HG02623 (cell line): ENCODE results near the gene PITPNM2.

Experiments used
- ATAC-seq: cut with Tn5 transposase; IDR thresholded peaks from one replicate; pipeline ENCODE4 v1.9.1; 2021; ENCODE audit warnings: moderate library complexity; ENCODE audit not compliant: unreplicated experiment

PITPNM2 gene

GRCh38 chr12:123145211-123145610 lies 5.7 kb downstream of the PITPNM2 start:
- ATAC-seq = no peak

DNA sequence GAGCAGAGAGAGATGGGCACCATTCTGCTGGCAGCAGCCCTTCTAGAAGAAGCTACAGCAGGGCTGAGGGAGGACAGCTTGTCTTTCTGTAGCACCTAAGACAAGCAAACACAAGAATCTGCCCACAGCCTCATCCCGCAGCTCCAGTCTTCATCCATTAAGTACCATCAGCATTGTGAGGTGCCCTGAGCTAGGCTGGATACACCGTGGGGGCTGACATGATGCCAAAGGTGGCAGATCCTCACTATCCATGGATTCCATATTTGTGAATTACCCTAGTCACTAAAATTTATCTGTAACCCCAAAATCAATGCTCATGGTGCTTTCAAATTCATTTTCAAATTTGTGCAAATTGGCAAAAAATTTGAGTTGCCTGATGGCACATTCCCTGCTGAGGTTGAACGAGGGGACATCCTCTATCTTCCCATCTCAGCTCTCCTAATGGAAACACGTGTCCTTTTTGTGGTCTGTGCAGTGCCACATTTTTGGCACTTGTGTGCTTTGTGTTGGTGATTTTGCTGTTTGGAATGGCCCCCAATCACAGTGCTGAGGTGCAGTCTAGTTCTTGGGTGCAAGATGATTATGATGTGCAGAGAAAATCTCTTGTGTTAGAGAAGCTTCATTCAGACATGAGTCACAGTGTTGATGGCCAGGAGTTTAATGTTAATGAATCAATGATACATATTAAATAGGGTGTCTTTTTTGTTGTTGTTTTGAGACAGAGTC lies 7.0 kb downstream of the PITPNM2 start:
- ATAC-seq = no peak

DNA sequence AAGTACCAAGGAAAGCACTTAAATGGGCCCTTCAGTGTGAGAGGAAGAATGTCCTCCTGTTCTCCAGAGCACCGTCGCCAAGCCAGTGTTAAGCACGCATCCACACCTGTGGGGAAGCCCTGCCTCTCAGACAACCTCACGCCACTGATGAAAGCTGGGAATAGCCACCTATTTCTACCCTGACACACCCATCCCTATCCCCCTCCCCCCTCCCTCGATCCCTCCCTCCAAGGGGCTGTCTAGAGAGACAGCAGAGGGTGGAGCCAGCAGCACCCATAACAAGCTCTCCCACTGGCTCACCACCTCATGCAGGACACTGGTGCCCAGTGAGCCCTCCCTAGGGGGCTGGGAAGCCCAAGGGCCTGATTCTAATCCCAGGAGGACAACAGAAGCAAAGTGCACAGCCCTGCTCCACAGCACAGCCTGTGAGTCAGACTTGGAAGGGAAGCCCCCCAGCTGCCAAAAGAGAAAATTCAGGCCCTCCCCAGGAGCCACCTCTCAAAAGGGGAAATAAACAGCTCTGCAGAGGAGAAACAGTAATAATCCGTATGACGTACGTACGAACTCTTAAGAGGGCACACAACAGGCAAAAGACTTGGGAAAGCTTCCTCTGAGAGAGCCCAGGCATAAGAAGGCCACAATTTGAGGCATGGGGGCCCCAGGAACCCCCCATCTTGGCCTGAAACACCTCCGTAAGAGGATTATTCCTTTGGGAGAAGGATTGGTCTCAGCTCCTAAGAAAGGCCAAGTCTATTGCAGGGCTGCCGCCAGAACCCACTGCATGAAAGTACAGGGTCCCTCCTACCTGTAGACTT lies 7.8 kb downstream of the PITPNM2 start:
- no peak for ATAC-seq

- ATAC-seq = no peak
Observed at GRCh38 chr12:123142518-123142840, 8.4 kb downstream of the PITPNM2 start.

- ATAC-seq = no peak
Observed at GRCh38 chr12:123141615-123142517, 9.0 kb downstream of the PITPNM2 start.

DNA sequence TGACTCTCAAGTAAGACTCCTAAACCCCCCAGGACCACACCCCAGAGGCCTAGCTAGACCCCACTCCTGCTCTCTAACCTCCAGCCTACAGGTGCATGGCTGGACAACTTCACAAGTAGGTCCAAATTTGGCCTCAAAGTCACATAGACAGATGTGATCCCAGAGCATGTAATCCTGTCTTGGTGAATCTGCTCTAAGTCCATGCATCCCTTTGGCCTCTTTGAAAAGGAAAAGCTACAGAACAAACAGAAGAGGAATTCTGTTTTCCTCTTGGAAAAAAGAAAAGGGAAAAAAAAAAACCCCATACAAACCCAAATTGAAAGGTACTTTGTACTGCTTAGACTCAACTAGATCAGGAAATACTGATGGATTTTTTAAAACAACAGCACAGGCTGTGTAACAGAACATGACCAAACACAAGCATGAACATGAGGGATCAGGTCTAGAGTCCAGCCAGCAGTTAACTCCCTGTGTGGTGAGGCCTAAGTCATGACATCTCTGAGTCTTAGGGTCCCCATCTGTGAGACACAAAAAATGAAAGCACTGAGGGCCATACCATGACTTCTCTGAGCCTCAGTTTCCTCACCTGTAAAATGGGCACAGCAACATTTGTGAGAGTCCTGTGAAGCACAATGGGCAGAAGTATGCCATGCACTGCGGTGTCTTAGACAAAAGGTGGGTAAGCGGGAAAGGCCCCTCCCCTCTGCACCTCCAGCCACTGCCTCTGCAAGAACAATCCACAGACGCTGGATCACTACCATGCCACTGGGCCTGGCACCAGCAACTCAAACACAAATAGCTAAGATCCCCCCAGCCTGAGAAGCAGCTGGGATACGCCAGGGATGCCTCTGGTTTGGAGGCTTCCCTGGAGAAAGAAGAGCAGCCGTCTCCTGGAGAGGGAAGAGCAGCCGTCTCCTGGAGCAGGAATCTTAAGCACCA lies 9.9 kb downstream of the PITPNM2 start:
- ATAC-seq = no peak

GRCh38 chr12:123139926-123140675 lies 10.8 kb downstream of the PITPNM2 start:
- ATAC-seq = no peak

GRCh38 chr12:123135688-123136087 lies 15.2 kb downstream of the PITPNM2 start:
- ATAC-seq = no peak

- no peak for ATAC-seq
Observed at GRCh38 chr12:123134826-123135225, 16.1 kb downstream of the PITPNM2 start.

- ATAC-seq = no peak
Observed at GRCh38 chr12:123134271-123134671, 16.6 kb downstream of the PITPNM2 start.

DNA sequence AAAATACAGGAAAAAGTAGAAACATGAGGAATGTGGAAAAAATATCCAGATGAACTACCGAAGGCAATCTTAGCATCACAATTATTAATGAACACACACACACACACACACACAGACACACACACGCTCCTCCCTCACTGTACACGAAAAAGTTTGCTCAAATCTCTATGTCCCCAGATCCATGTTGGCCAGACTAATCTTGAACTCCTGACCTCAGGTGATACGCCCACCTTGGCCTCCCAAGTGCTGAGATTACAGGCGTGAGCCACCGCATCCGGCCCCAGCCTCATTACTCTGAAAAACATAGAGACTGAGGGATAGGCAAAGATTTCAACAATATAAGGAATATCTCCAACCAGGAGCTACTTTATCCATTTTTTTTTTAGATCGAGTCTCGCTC lies 17.2 kb downstream of the PITPNM2 start:
- ATAC-seq = no peak

DNA sequence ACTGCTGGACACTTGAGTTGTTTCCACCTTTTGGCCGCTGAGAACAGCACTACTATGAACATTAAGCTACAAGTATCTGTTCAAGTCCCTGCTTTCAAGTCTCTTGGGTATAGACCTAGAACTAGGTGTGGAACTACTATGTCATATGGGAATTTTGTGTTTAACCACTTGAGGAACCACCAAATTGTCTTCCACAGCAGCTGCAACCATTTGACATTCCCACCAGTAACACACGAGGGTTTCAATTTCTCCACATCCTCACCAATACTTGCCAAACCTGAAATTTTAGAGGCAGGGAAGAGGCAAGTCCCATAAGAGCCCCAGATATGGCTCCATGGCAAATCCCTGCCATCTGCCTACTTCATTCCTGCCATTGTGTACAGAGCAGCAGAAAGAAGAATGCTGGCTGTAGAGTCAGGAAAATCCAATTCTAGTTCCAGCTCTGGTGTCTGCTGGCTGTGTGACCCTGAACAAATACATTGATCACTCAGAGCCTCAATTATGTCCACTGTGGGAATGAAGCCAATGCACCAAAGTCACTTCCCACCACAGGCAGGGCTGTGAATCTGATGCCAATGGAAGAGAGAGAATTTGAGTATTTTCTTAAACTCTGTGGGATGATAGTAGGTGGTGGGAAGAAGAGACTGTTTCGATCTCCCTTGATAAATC lies 17.8 kb downstream of the PITPNM2 start:
- ATAC-seq = no peak

- no peak for ATAC-seq
Observed at GRCh38 chr12:123131879-123132402, 18.9 kb downstream of the PITPNM2 start.

DNA sequence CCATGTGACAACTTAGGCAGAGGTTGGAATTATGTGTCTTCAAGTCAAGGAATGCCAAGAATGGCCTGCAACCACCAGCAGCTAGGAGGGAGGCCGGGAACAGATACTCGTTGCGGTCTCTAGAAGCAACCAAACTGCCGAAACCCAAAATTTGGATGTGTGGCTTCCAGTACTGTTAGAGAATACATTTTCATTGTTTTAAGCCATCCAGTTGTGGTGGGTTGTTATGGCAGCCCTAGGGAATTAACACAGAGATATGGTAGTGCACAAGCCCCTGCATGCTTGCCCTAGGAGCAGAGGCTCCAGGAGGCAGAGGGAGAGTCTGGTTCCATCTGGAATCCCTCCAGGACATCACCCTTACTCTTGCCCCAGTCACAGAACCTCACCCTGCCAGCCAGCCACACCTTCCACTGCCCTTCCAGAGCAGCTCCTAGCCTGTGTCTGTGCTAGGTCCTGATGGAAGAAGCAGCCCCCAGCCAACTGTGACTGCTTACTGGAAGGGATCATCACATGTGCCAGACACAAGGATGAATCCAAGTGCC lies 19.5 kb downstream of the PITPNM2 start:
- ATAC-seq = no peak

DNA sequence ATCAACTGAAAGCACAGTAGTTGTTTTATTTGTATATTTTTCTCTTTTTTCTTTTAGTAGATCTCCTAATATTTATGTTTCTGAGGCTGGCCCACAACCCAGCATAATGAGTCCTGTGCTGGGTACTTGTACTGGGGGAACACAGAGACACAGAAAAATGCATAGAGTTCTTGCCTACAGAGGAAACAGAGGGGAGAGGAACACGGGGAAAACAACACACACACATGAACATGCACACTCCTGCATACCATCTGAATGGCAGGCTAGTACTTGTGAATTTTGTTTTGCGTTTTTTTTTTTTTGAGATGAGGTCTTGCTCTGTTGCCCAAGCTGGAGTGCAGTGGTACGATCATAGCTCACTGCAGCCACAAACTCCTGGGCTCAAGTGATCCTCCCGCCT lies 21.3 kb downstream of the PITPNM2 start:
- ATAC-seq = no peak

DNA sequence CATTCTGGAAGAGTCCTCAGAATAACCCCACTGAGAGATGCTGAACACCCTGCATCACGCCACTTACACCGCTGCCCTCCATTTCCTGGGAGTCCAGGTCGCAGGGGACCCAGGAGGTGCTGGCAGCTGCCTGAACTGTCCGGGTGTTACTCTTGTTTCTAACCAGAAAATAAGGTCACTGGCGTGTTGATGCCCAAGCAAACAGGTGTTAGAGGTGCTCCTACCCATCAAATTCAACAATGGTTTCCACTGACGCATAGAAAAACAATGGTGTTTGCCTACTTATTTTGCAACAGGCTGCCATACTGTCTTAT lies 23.8 kb downstream of the PITPNM2 start:
- no peak for ATAC-seq

DNA sequence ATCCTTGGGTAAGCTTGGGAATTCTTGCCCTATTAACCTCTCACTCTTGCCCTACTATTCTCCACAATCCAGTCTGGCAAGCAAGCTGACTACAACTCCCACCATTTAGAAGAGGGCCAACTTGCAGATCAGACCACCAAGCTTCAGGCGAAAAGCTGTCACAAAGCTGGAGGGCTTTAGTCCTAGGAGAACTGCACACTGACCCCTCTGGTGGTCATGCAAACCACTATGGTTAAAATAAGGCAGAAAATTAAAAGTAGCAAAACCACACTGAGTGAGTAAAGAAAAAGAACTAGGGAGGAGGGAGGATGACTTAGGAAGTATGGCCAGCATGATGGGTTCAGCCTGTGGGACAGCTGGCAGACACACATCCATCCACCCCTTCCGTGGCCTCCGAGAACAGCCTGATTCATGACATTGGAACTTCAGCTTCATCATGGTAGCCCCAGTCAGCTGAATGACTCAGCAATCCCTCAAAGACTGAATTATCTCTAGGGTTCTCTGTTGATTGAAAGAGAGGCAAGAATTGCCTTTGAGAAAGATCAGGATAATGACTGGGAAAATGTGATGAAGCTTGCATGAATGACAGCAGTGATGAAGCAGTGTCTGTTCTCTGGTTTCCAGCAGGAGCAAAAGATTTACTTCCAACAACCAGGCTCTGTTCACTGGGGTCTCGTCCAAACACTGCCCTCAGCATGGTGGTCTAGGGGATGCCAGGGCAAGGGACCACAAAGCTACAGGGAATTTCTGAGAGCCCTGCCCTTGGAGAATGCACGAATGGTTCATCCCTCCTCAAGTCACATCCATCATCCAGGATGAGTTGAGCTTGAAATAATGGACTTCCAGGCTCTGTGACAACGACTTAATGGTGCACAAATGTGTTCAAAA lies 24.4 kb downstream of the PITPNM2 start:
- ATAC-seq = no peak

GRCh38 chr12:123122626-123123025 lies 28.3 kb downstream of the PITPNM2 start:
- ATAC-seq = no peak
